HCT116 (cell line): ENCODE data around the gene LRP1B. TPM values are rescaled to one million over a fixed set of nuclear protein-coding genes. Genes with fewer than 3 reads are reported as not detected.

Experiments used
- ATAC-seq: fragments of 200-7000 bp; cut with Tn5 transposase; 2 replicates; pipeline ENCODE4 v1.9.1; 2020; ENCODE audit warnings: mild to moderate bottlenecking, moderate library complexity
- BruUV-seq: library from RNA; stranded (reverse); fragments of 400-500 nt; replicated peaks from 2 replicates; lab custom pipeline; 2021; lab: Mats Ljungman, UMichigan
- CTCF ChIA-PET: fragments of 300-600 bp; sonication (Branson Sonifier 250); formaldehyde crosslinking; loops from one replicate; lab custom pipeline; 2021; ENCODE audit warnings: antibody characterized with exemption; lab: Charles Lee
- POLR2A ChIA-PET: fragments of 300-600, 350-600 bp; sonication (Branson Sonifier 250); formaldehyde crosslinking; loops from one replicate; lab custom pipeline; 2021; ENCODE audit warnings: antibody characterized with exemption; lab: Charles Lee
- RAD21 ChIA-PET, 2 experiments: fragments of 300-600 bp; sonication (Branson Sonifier 250); formaldehyde crosslinking; loops; one replicate each; lab custom pipeline; 2023; ENCODE audit warnings: low total read pairs in 2 of 2; ENCODE audit not compliant: uncharacterized antibody in 2 of 2, unreplicated experiment in 2 of 2, low non-redundant PET in 1 of 2; lab: Charles Lee
- DNase-seq: peaks from one replicate; pipeline ENCODE4 v3.0.0-alpha.2; 2010; ENCODE audit warnings: low read depth, low spot score
- H2AFZ ChIP-seq: fragments of 200-600 bp; shearing (Covaris generic), sonication (generic); 2 replicates; pipeline ENCODE4 v1.6.1; 2017; ENCODE audit warnings: low read depth, mixed run types, mixed read lengths, antibody characterized with exemption, low read length; ENCODE audit not compliant: poor library complexity, severe bottlenecking
- H3K27ac ChIP-seq: 2 replicates; pipeline ENCODE4 v1.5.1; 2012; ENCODE audit warnings: low read depth, low read length
- H3K27me3 ChIP-seq: fragments of 200-600 bp; sonication (generic); 2 replicates; pipeline ENCODE4 v1.6.1; 2016; ENCODE audit warnings: mixed run types, low read length, mixed read lengths; ENCODE audit not compliant: insufficient read depth
- H3K36me3 ChIP-seq, 2 experiments: fragments of 200-500 bp in 1 of 2; fragments of 200-600 bp in 1 of 2; sonication (Bioruptor generic) in 1 of 2; sonication (generic) in 1 of 2; 2 replicates each; pipeline versions ENCODE4 v1.5.1 to v1.6.1; 2014 to 2016; ENCODE audit warnings: low read length in 2 of 2, inconsistent platforms in 1 of 2, mixed read lengths in 1 of 2, mixed run types in 1 of 2; ENCODE audit not compliant: insufficient read depth in 2 of 2, control insufficient read depth in 1 of 2
- H3K4me1 ChIP-seq, 2 experiments: fragments of 200-600 bp in 1 of 2; sonication (generic) in 1 of 2; 2 replicates each; pipeline versions ENCODE4 v1.5.1 to v1.6.1; 2012 to 2017; ENCODE audit warnings: low read length in 2 of 2, inconsistent platforms in 1 of 2, mild to moderate bottlenecking in 1 of 2, mixed read lengths in 1 of 2, mixed run types in 1 of 2, moderate library complexity in 1 of 2; ENCODE audit not compliant: insufficient read depth in 2 of 2, control insufficient read depth in 1 of 2
- H3K4me2 ChIP-seq: fragments of 200-600 bp; sonication (generic); 2 replicates; pipeline ENCODE4 v1.6.1; 2017; ENCODE audit warnings: mixed run types, low read length, mixed read lengths
- H3K4me3 ChIP-seq, 2 experiments: fragments of 200-600 bp in 1 of 2; sonication (generic) in 1 of 2; replicated peaks in 1 of 2; 2 replicates each; pipeline ENCODE4 v1.5.1; 2011 to 2016; ENCODE audit warnings: low read length in 2 of 2, control low read depth in 1 of 2, low read depth in 1 of 2, mild to moderate bottlenecking in 1 of 2, mixed read lengths in 1 of 2, mixed run types in 1 of 2
- H3K79me2 ChIP-seq: fragments of 200-600 bp; sonication (generic); 2 replicates; pipeline ENCODE4 v1.6.1; 2017; ENCODE audit warnings: mild to moderate bottlenecking, mixed run types, low read length, moderate library complexity, mixed read lengths; ENCODE audit not compliant: insufficient read depth
- H3K9ac ChIP-seq: fragments of 200-600 bp; sonication (generic); 2 replicates; pipeline ENCODE4 v1.6.1; 2016; ENCODE audit warnings: low read length, mixed read lengths
- H3K9me2 ChIP-seq: fragments of 200-600 bp; sonication (generic), shearing (Covaris generic); 2 replicates; pipeline ENCODE4 v1.6.1; 2017; ENCODE audit warnings: mixed run types, mild to moderate bottlenecking, moderate library complexity; ENCODE audit not compliant: insufficient read depth
- H3K9me3 ChIP-seq, 2 experiments: fragments of 200-500 bp in 1 of 2; fragments of 200-600 bp in 1 of 2; sonication (Bioruptor generic) in 1 of 2; sonication (generic) in 1 of 2; 2 replicates each; pipeline ENCODE4 v1.6.1; 2014 to 2017; ENCODE audit warnings: low read length in 2 of 2, mixed read lengths in 2 of 2, inconsistent platforms in 1 of 2, low read depth in 1 of 2, mild to moderate bottlenecking in 1 of 2, mixed run types in 1 of 2, moderate library complexity in 1 of 2; ENCODE audit not compliant: control insufficient read depth in 1 of 2, insufficient read depth in 1 of 2
- H4K20me1 ChIP-seq: fragments of 200-600 bp; sonication (generic), shearing (Covaris generic); 2 replicates; pipeline ENCODE4 v1.6.1; 2017; ENCODE audit warnings: mixed run types, mild to moderate bottlenecking, moderate library complexity; ENCODE audit not compliant: insufficient read depth
- CEBPB ChIP-seq: IDR thresholded peaks from 2 replicates; pipeline ENCODE4 v1.6.1; 2012; ENCODE audit warnings: low read depth
- ELF1 ChIP-seq: IDR thresholded peaks from 2 replicates; pipeline ENCODE4 v1.6.1; 2012; ENCODE audit warnings: low read depth, borderline replicate concordance
- FOSL1 ChIP-seq: IDR thresholded peaks from 2 replicates; pipeline ENCODE4 v1.6.1; 2012; ENCODE audit warnings: low read depth
- SIN3A ChIP-seq: IDR thresholded peaks from 2 replicates; pipeline ENCODE4 v1.6.1; 2012; ENCODE audit warnings: low read depth
- SP1 ChIP-seq: IDR thresholded peaks from 2 replicates; pipeline ENCODE4 v1.6.1; 2012; ENCODE audit warnings: low read depth
- SRF ChIP-seq: IDR thresholded peaks from 2 replicates; pipeline ENCODE4 v1.6.1; 2012; ENCODE audit warnings: low read depth
- TCF7L2 ChIP-seq: IDR thresholded peaks from 2 replicates; pipeline ENCODE4 v1.7.0; 2011; ENCODE audit warnings: borderline replicate concordance, inconsistent platforms; ENCODE audit not compliant: insufficient read depth, insufficient read length; ENCODE audit errors: extremely low read depth
- ZFX ChIP-seq: fragments of 450-650 bp; IDR thresholded peaks from 2 replicates; pipeline ENCODE4 v1.6.1; 2017
- ZNF274 ChIP-seq: fragments of 200-500 bp; sonication (Bioruptor generic); IDR thresholded peaks from 2 replicates; pipeline ENCODE4 v1.6.1; 2014; ENCODE audit warnings: mild to moderate bottlenecking, low read depth, low read length, inconsistent platforms
- intact Hi-C: fragments of 100-400 bp; cut with micrococcal nuclease; formaldehyde crosslinking; loops from 2 replicates; pipeline ENCODE4 v1.10.0; 2022
- total RNA-seq: library from RNA; stranded (reverse); gene quantifications from one replicate; pipeline ENCODE4 v1.2.1, GENCODE V29; 2021; ENCODE audit not compliant: unreplicated experiment
- TF ChIP-seq, protein P1 (sequence below): IDR thresholded peaks from 2 replicates; pipeline ENCODE4 v1.6.1; 2012
- TF ChIP-seq, protein P2 (sequence below), 3 experiments: fragments of 200-600 bp in 1 of 3; sonication (generic) in 1 of 3; IDR thresholded peaks in 2 of 3; conservative IDR thresholded peaks in 1 of 3; 2 replicates each; pipeline ENCODE4 v1.5.1; 2012 to 2017; ENCODE audit warnings: low read depth in 2 of 3, low read length in 2 of 3, antibody characterized with exemption in 1 of 3, borderline replicate concordance in 1 of 3, control low read depth in 1 of 3, mild to moderate bottlenecking in 1 of 3, mixed read lengths in 1 of 3, mixed run types in 1 of 3, moderate library complexity in 1 of 3; ENCODE audit not compliant: insufficient read depth in 1 of 3

Gene LRP1B
- total RNA-seq, 1 experiment from 2014 or later, result 0.34 TPM

DNA sequence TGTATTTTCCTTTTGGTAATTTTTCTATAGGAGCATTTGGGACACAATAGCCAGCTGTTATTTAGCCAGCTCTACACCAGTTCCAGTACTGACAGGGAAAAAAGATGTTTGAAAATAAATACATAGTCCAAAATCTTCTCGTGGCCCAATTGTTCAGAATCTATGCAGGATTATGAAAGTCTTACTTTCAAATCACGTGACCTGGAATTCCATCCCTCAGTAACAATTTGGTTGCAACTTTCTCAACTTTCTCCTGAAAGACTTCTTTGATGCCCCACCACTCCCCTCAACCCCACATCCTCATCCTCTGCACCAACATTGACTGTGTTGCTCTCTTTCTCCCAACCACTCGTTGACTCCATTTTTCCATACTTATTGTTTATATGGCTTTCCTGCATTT lies 539.0 kb downstream of the LRP1B start:
- RAD21 ChIA-PET, result no interaction called here
- Histone ChIP-seq H3K9ac (no peak overlapping the region), H3K9me2 (no peaks in the 10 kb centered on the region; the same call in 1 of the 2 replicates), H3K4me1 (no peaks in the 10 kb centered on the region), H3K79me2 (no peaks in the 10 kb centered on the region), H3K4me3 (no peak overlapping the region), H3K36me3 (no peaks in the 10 kb centered on the region), H3K27me3 (no peaks in the 10 kb centered on the region), H3K9me3 (no peaks in the 10 kb centered on the region), H2AFZ (no peak overlapping the region), H4K20me1 (no peaks in the 10 kb centered on the region), H3K4me2 (no peak overlapping the region), H3K27ac (no peak overlapping the region)
- DNase-seq (no peak), ATAC-seq (no peak)
- CTCF ChIA-PET, result no interaction called here
- POLR2A ChIA-PET, result no interaction called here
- intact Hi-C loops, result no loop called here
- BruUV-seq, result no TSS peak
- TF ChIP-seq SIN3A (no peak), ELF1 (no peak), FOSL1 (no peak), ZFX (no peak), CEBPB (no peak), ZNF274 (no peak), SP1 (no peak), SRF (no peak), TCF7L2 (no peak)
- TF ChIP-seq, protein P1, sequence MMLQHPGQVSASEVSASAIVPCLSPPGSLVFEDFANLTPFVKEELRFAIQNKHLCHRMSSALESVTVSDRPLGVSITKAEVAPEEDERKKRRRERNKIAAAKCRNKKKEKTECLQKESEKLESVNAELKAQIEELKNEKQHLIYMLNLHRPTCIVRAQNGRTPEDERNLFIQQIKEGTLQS, result no peak
- TF ChIP-seq, protein P2, sequence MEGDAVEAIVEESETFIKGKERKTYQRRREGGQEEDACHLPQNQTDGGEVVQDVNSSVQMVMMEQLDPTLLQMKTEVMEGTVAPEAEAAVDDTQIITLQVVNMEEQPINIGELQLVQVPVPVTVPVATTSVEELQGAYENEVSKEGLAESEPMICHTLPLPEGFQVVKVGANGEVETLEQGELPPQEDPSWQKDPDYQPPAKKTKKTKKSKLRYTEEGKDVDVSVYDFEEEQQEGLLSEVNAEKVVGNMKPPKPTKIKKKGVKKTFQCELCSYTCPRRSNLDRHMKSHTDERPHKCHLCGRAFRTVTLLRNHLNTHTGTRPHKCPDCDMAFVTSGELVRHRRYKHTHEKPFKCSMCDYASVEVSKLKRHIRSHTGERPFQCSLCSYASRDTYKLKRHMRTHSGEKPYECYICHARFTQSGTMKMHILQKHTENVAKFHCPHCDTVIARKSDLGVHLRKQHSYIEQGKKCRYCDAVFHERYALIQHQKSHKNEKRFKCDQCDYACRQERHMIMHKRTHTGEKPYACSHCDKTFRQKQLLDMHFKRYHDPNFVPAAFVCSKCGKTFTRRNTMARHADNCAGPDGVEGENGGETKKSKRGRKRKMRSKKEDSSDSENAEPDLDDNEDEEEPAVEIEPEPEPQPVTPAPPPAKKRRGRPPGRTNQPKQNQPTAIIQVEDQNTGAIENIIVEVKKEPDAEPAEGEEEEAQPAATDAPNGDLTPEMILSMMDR (IDR thresholded peaks at IDR 0.05 in 2 of 3, conservative IDR thresholded peaks at IDR 0.05 in 1 of 3; ENCODE audit: borderline replicate concordance in 1 of 3, insufficient read depth in 1 of 3, low read depth in 2 of 3, low read length in 2 of 3), result no peak
